Panc1 (cell line): ENCODE data around the gene DAZAP1.

Experiments
- POLR2AphosphoS5 ChIP-seq: IDR thresholded peaks from 2 replicates; pipeline ENCODE4 v1.6.1; 2012; ENCODE audit warnings: mild to moderate bottlenecking, low read depth, low read length, moderate library complexity
- REST ChIP-seq, 2 experiments: IDR thresholded peaks; 2 replicates each; pipeline ENCODE4 v1.6.1; 2011 to 2012; ENCODE audit warnings: low read depth in 2 of 2, control low read depth in 1 of 2, low read length in 1 of 2, mild to moderate bottlenecking in 1 of 2, moderate library complexity in 1 of 2; ENCODE audit not compliant: insufficient read depth in 1 of 2
- SIN3A ChIP-seq: IDR thresholded peaks from 2 replicates; pipeline ENCODE4 v1.6.1; 2012; ENCODE audit warnings: low read depth, mild to moderate bottlenecking, low read length, moderate library complexity, borderline replicate concordance; ENCODE audit not compliant: insufficient read depth
- TF ChIP-seq, protein P1 (sequence below): fragments of 450-650 bp; IDR thresholded peaks from 2 replicates; pipeline ENCODE4 v1.5.1; 2017; ENCODE audit warnings: mild to moderate bottlenecking

DNA sequence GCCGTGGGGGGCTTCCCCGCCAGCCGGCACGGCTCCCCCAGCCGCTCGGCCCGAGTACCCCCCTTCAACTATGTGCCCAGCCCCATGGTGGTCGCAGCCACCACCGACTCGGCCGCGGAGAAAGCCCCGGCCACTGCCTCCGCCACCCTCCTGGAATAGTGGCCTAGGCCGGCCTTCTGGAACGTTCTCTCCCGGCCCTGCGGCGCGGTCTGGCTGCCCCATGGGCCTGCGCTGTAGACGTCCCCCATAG lies 62.6 kb downstream of the DAZAP1 start:
- TF ChIP-seq, protein P1, sequence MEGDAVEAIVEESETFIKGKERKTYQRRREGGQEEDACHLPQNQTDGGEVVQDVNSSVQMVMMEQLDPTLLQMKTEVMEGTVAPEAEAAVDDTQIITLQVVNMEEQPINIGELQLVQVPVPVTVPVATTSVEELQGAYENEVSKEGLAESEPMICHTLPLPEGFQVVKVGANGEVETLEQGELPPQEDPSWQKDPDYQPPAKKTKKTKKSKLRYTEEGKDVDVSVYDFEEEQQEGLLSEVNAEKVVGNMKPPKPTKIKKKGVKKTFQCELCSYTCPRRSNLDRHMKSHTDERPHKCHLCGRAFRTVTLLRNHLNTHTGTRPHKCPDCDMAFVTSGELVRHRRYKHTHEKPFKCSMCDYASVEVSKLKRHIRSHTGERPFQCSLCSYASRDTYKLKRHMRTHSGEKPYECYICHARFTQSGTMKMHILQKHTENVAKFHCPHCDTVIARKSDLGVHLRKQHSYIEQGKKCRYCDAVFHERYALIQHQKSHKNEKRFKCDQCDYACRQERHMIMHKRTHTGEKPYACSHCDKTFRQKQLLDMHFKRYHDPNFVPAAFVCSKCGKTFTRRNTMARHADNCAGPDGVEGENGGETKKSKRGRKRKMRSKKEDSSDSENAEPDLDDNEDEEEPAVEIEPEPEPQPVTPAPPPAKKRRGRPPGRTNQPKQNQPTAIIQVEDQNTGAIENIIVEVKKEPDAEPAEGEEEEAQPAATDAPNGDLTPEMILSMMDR = no peak
- TF ChIP-seq REST (IDR thresholded peaks at IDR 0.05; ENCODE audit: insufficient read depth in 1 of 2, low read depth in 2 of 2, low read length in 1 of 2) (no peak), POLR2AphosphoS5 (no peak), SIN3A (no peak)
